Measurements from ENCODE around the gene PLB1. TPM values are rescaled to one million over a fixed set of nuclear protein-coding genes. Genes with fewer than 3 reads are reported as not detected.

PLB1 gene
- total and polyA plus RNA-seq, 9 of the 15 experiments (the other 6 are each of a cell fraction or from before 2014, with no cell fraction given) = 0.01 to 0.09 (median 0.07) TPM; not detected in 2

GRCh38 chr2:28470759-28471158 is 25.1 kb upstream of the PLB1 start (continued):
- TF ChIP-seq MEF2A (IDR thresholded peaks at IDR 0.05; ENCODE audit: control insufficient read depth, low read depth, low read length) (no peak), SRSF3 (IDR thresholded peaks at IDR 0.05; ENCODE audit: insufficient read depth, low read length) (no peak), CBFA2T2 (conservative IDR thresholded peaks at IDR 0.05) (no peak), XRCC4 (IDR thresholded peaks at IDR 0.05; ENCODE audit: extremely low read depth, insufficient read depth, insufficient read length) (no peak)

- in situ Hi-C loops (cut with MboI) = no loop called here
- ATAC-seq (peak; percentile 96), FAIRE-seq (peak; percentile 11), DNase-seq (ENCODE audit: extremely low read depth in 1 of 4, low spot score in 3 of 4) (peak; percentile 41 to 58 (median 56))
- no peaks in the 10 kb centered on the region for H3K36me3 ChIP-seq (ENCODE audit: control insufficient read depth, insufficient read depth, low read length)
- intact Hi-C loops (cut with micrococcal nuclease) = no loop called here
- H3K9me3 ChIP-seq (replicated peaks; ENCODE audit: control insufficient read depth, insufficient read depth, low read depth, low read length) = no peaks in the 10 kb centered on the region
- H4K20me1 ChIP-seq (replicated peaks; ENCODE audit: control insufficient read depth, insufficient read depth, low read length) = no peaks in the 10 kb centered on the region
- H3K9ac ChIP-seq (ENCODE audit: insufficient read depth in 1 of 2, low read depth in 2 of 2, low read length in 2 of 2) = no peak overlapping the region; a peak in 1 of 4 replicates
- POLR2A ChIA-PET = no interaction called here
- H3K4me3 ChIP-seq = no peak overlapping the region
- no TSS peak for BruUV-seq (replicated peaks)
- peaks cover 0 to 14% of the 10 kb centered on the region in 2 experiments; a peak in 2 of 5 replicates for H3K27me3 ChIP-seq (ENCODE audit: control insufficient read depth in 2 of 2, insufficient read depth in 2 of 2, low read length in 2 of 2)
- H3K9me1 ChIP-seq (ENCODE audit: control insufficient read depth, insufficient read depth, low read length) = no peaks in the 10 kb centered on the region
- 0% methylated on average over 4 of the region's 5 CpGs for WGBS (ENCODE audit: insufficient coverage, low coverage, missing lambda C conversion rate)
- H3K4me1 ChIP-seq (replicated peaks in 1 of 2; ENCODE audit: control insufficient read depth in 2 of 2, insufficient read depth in 2 of 2, low read length in 2 of 2) = no peaks in the 10 kb centered on the region; a peak in 1 of 5 replicates
- H3K27ac ChIP-seq (ENCODE audit: extremely low read depth, low read depth, low read length) = no peak overlapping the region
- no peak overlapping the region for H2AFZ ChIP-seq (ENCODE audit: low read depth, low read length)
- H3K4me2 ChIP-seq (ENCODE audit: insufficient read depth, low read length) = no peak overlapping the region
- H3K79me2 ChIP-seq (ENCODE audit: control insufficient read depth, insufficient read depth, low read length) = no peaks in the 10 kb centered on the region
- CTCF ChIA-PET (ENCODE audit: low intra/inter-chr PET ratio) = no interaction called here
- TF ChIP-seq CEBPB (tag; IDR thresholded peaks at IDR 0.05) (no peak), C11orf30 (IDR thresholded peaks at IDR 0.05; ENCODE audit: low read depth) (no peak), TAF7 (tag; IDR thresholded peaks at IDR 0.05) (no peak), TFAP4 (CRISPR knock-in tag; IDR thresholded peaks at IDR 0.05; ENCODE audit: borderline replicate concordance) (0 out of 2 replicates have a peak, but pooled peaks have one; percentile 10), ZNF609 (CRISPR knock-in tag; IDR thresholded peaks at IDR 0.05; ENCODE audit: borderline replicate concordance) (no peak), RAD21 (CRISPR knock-in tag; conservative IDR thresholded peaks at IDR 0.05 in 1 of 2, IDR thresholded peaks at IDR 0.05 in 1 of 2) (0 out of 4 replicates have a peak, but pooled peaks of 1 of the 2 experiments have one; percentile 9), PHB2 (IDR thresholded peaks at IDR 0.05; ENCODE audit: low read depth) (no peak), HES1 (IDR thresholded peaks at IDR 0.05; ENCODE audit: low read depth) (no peak), POLR3G (IDR thresholded peaks at IDR 0.05; ENCODE audit: extremely low read depth, insufficient read length, insufficient replicate concordance) (no peak), CHD2 (IDR thresholded peaks at IDR 0.05; ENCODE audit: low read depth, low read length) (no peak), ZNF134 (CRISPR knock-in tag; conservative IDR thresholded peaks at IDR 0.05) (no peak)
These were observed 24.6 kb upstream of the PLB1 start for GRCh38 chr2:28471214-28471613.

Measured in K562 (cell line).